Immature natural killer cell (primary cell): ENCODE data around the gene EML4. TPM values are rescaled to one million over a fixed set of nuclear protein-coding genes. Genes with fewer than 3 reads are reported as not detected.
A peak's percentile ranks its signal among the peaks of the same experiment; 100 is the strongest.

Experiments
- DNase-seq, 3 donors: peaks; one replicate each; pipeline ENCODE4 v3.0.0; 2022; ENCODE audit warnings: mixed read lengths in 1 of 3
- H3K27ac Mint-ChIP-seq, 6 donors: one replicate each; pipeline ENCODE4 v1.8.0; 2020; ENCODE audit warnings: mixed read lengths in 6 of 6, mild to moderate bottlenecking in 5 of 6, inconsistent platforms in 4 of 6, moderate library complexity in 3 of 6
- H3K27me3 Mint-ChIP-seq, 3 donors: one replicate each; pipeline ENCODE4 v1.8.0; 2020 to 2021; ENCODE audit warnings: low read depth in 3 of 3, mild to moderate bottlenecking in 3 of 3, mixed read lengths in 3 of 3, moderate library complexity in 3 of 3, inconsistent platforms in 1 of 3
- H3K36me3 Mint-ChIP-seq, 3 donors: one replicate each; pipeline ENCODE4 v1.8.0; 2020; ENCODE audit warnings: mixed read lengths in 3 of 3, inconsistent platforms in 2 of 3, mild to moderate bottlenecking in 2 of 3
- H3K4me1 Mint-ChIP-seq, 2 donors: one replicate each; pipeline ENCODE4 v1.8.0; 2020; ENCODE audit warnings: inconsistent platforms in 2 of 2, mild to moderate bottlenecking in 2 of 2, mixed read lengths in 2 of 2, moderate library complexity in 1 of 2
- H3K4me3 Mint-ChIP-seq, 5 donors: one replicate each; pipeline ENCODE4 v1.8.0; 2020; ENCODE audit warnings: mild to moderate bottlenecking in 5 of 5, mixed read lengths in 5 of 5, inconsistent platforms in 3 of 5, moderate library complexity in 3 of 5
- H3K9me3 Mint-ChIP-seq, 6 donors: one replicate each; pipeline ENCODE4 v1.8.0; 2020; ENCODE audit warnings: mild to moderate bottlenecking in 6 of 6, mixed read lengths in 6 of 6, inconsistent platforms in 4 of 6, moderate library complexity in 3 of 6
- polyA plus RNA-seq, 3 donors: library from polyadenylated mRNA; unstranded; fragments of 300-500 nt; fragmentation: Illumina TruSeq; gene quantifications; one replicate each; pipeline ENCODE4 v1.2.3, GENCODE V29; 2021

EML4 gene
- polyA plus RNA-seq, 3 donors from 2014 or later = 16.1 to 35.3 (median 28.9) TPM

DNA sequence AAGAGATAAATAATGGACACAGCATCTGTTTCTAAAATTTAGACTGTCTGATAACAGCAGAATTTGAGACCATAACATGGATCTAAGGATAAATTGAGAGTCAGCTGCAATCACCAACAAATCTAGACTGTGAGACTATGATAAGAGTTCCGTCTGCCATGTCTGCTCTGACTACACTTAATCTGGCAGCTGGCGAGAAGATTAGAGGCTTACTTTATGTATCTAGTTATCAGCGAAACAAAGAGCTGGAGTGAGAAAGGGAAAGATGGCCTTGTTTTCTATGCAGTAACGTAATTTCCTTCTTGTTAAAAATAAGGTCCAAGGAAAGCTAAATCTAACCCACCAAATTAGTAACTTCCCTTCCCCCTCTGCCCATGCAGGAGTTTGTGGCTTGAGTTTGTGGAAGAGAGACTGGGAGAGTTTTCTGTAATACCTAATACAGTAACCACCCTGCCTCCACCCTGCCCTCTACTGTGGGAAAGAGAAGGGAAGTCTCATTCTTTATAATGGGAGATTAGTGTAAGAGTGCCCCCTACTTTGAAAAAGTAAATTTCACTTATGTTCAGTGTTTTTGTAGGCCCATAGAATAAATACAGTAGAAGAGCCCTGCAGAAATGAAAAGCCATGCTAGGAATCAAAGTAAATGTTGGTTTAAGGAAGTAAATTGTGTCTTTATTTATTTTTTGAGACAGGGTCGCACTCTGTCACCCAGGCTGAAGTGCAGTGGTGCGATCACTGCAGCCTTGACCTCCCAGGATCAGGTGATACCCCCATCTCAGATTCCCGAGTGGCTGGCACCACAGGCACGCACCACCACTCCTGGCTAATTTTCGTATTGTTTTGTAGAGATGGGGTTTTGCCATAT is 27.5 kb downstream of the EML4 start:
- Mint-ChIP-seq H3K36me3 (no peaks in the 10 kb centered on the region), H3K4me3 (no peak overlapping the region), H3K9me3 (no peaks in the 10 kb centered on the region), H3K27ac (peak overlapping the region in 4 of 6 donors; percentile 0 to 25 (median 14)), H3K27me3 (peaks cover 0 to under 1% (median 0%) of the 10 kb centered on the region in 3 donors), H3K4me1 (peaks cover 25 to 60% of the 10 kb centered on the region in 2 donors)
- DNase-seq = peak; percentile 45 to 57 (median 54)

- Mint-ChIP-seq H3K27ac (peak overlapping the region in 1 of 6 donors; percentile 50), H3K27me3 (peaks cover 0 to 1% (median 0%) of the 10 kb centered on the region in 3 donors), H3K36me3 (no peaks in the 10 kb centered on the region), H3K9me3 (no peaks in the 10 kb centered on the region), H3K4me1 (peaks cover 28 to 56% of the 10 kb centered on the region in 2 donors), H3K4me3 (no peak overlapping the region)
- no peak for DNase-seq
Observed at GRCh38 chr2:42197792-42198191, 28.6 kb downstream of the EML4 start.

DNA sequence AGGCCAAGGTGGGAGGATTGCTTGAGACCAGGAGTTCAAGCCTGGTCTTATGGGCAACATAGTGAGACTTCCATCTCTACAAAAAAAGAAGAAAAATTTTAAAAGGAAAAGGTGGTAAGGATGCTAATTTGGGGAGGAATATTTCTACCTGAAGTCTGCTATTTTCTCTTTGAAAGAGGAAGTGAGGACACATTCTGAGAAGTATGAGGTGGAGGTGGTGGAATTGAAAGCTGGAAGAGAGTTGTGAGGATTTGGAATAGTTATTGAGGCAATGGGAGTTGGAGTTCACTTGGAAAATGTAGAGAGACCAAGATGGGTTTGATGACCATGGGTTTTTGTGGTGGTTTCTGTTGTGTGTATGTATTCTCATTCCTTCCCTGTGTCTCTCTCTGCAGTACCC is 29.3 kb downstream of the EML4 start:
- H3K4me3 Mint-ChIP-seq = no peak overlapping the region
- peaks cover 0 to 1% (median 0%) of the 10 kb centered on the region in 3 donors for H3K27me3 Mint-ChIP-seq
- no peaks in the 10 kb centered on the region for H3K36me3 Mint-ChIP-seq
- peak overlapping the region in 3 of 6 donors; percentile 28 to 50 (median 42) for H3K27ac Mint-ChIP-seq
- H3K4me1 Mint-ChIP-seq = peaks cover 25 to 49% of the 10 kb centered on the region in 2 donors
- no peaks in the 10 kb centered on the region for H3K9me3 Mint-ChIP-seq
- no peak for DNase-seq

- H3K27ac Mint-ChIP-seq = peak overlapping the region in 4 of 6 donors; percentile 4 to 50 (median 26)
- H3K27me3 Mint-ChIP-seq = peaks cover 0 to 1% (median 0%) of the 10 kb centered on the region in 3 donors
- no peak overlapping the region for H3K4me3 Mint-ChIP-seq
- DNase-seq = no peak
- H3K9me3 Mint-ChIP-seq = no peaks in the 10 kb centered on the region
- no peaks in the 10 kb centered on the region for H3K36me3 Mint-ChIP-seq
- peaks cover 21 to 44% of the 10 kb centered on the region in 2 donors for H3K4me1 Mint-ChIP-seq
Observed at GRCh38 chr2:42199002-42199401, 29.8 kb downstream of the EML4 start.

DNA sequence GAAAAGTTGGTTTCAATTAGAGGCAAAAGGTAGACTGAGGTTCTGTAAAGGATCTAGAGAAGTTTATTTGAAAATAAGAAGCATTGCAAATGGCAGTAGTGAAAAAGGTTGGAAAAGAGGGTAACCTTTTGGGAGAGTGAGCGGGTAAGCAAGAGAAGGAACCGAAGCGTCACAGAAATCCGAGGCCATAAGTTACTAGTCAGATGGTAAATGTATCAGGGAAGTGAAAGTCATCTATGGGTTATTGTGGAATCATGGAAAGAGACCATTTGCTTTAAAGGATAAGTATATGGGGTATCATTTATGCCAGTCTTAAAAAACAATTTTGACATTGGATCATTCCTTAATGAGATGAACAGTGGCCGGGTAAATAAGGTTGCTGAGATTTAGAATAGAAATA is 30.5 kb downstream of the EML4 start:
- Mint-ChIP-seq H3K36me3 (no peaks in the 10 kb centered on the region), H3K27ac (peak overlapping the region in 1 of 6 donors; percentile 10), H3K4me3 (no peak overlapping the region), H3K27me3 (peaks cover 0 to 1% (median 0%) of the 10 kb centered on the region in 3 donors), H3K4me1 (peaks cover 21 to 46% of the 10 kb centered on the region in 2 donors), H3K9me3 (no peaks in the 10 kb centered on the region)
- DNase-seq = no peak

GRCh38 chr2:42200926-42201855 is 32.0 kb downstream of the EML4 start:
- H3K9me3 Mint-ChIP-seq = no peaks in the 10 kb centered on the region
- no peak overlapping the region for H3K4me3 Mint-ChIP-seq

DNA sequence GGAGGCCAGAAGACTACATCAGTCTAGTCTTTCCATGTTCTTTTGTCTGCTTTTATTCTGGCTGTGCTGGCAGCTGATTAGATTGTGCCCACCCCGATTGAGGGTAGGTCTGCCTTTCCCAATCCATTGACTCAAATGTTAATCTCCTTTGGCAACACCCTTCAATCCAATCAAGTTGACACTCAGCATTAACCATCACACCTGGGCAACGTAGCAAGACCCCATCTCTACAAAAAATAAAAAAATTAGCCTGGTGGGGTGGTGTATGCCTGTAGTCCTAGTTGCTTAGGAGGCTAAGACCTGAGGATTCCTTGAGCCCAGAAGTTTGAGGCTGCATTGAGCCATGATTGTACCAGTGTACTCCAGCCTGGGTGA is 33.5 kb downstream of the EML4 start:
- H3K9me3 Mint-ChIP-seq = no peaks in the 10 kb centered on the region
- no peak overlapping the region for H3K4me3 Mint-ChIP-seq
- peaks cover 0 to 5% (median 0%) of the 10 kb centered on the region in 3 donors for H3K27me3 Mint-ChIP-seq
- no peak overlapping the region for H3K27ac Mint-ChIP-seq
- H3K36me3 Mint-ChIP-seq = no peaks in the 10 kb centered on the region
- H3K4me1 Mint-ChIP-seq = peaks cover 20 to 52% of the 10 kb centered on the region in 2 donors
- DNase-seq = no peak

More at GRCh38 chr2:42200926-42201855, 32.0 kb downstream of the EML4 start:
- no peak overlapping the region for H3K27ac Mint-ChIP-seq
- peaks cover 0 to 5% (median 0%) of the 10 kb centered on the region in 3 donors for H3K27me3 Mint-ChIP-seq
- H3K36me3 Mint-ChIP-seq = no peaks in the 10 kb centered on the region
- no peak for DNase-seq
- H3K4me1 Mint-ChIP-seq = peaks cover 26 to 57% of the 10 kb centered on the region in 2 donors

GRCh38 chr2:42203792-42204191 is 34.6 kb downstream of the EML4 start:
- Mint-ChIP-seq H3K36me3 (peaks cover 0 to 3% (median 0%) of the 10 kb centered on the region in 3 donors), H3K27ac (no peak overlapping the region), H3K4me1 (peaks cover 14 to 45% of the 10 kb centered on the region in 2 donors), H3K27me3 (peaks cover 0 to 5% (median 0%) of the 10 kb centered on the region in 3 donors), H3K4me3 (no peak overlapping the region), H3K9me3 (no peaks in the 10 kb centered on the region)
- no peak for DNase-seq

GRCh38 chr2:42205337-42205736 is 36.2 kb downstream of the EML4 start:
- H3K27ac Mint-ChIP-seq = peak overlapping the region in 2 of 6 donors; percentile 15 to 42
- DNase-seq = no peak
- no peaks in the 10 kb centered on the region for H3K9me3 Mint-ChIP-seq
- peaks cover 0 to 5% (median 0%) of the 10 kb centered on the region in 3 donors for H3K27me3 Mint-ChIP-seq
- peaks cover 7 to 39% of the 10 kb centered on the region in 2 donors for H3K4me1 Mint-ChIP-seq
- H3K4me3 Mint-ChIP-seq = no peak overlapping the region
- peaks cover 0 to 3% (median 0%) of the 10 kb centered on the region in 3 donors for H3K36me3 Mint-ChIP-seq

DNA sequence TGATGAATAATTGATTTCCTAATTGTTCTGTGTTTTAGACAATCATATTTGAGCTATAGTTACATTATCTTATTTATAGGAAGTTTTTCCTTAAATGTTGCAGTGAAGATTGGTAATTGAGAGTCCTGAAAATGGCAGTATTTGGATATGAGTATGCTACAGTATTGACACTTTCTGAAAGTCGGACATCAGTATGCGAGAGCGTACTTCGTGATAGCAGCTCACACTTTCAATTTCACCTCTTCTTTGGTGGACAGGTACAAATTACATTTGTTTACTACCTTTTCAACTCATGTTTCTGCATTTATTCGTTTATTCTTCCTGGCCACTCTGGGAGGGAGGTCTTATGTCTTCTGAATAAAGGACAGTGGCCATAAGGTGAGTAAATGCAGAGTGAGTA is 38.7 kb downstream of the EML4 start:
- DNase-seq = no peak
- no peak overlapping the region for H3K27ac Mint-ChIP-seq
- H3K4me1 Mint-ChIP-seq = peaks cover 8 to 51% of the 10 kb centered on the region in 2 donors
- no peaks in the 10 kb centered on the region for H3K9me3 Mint-ChIP-seq
- H3K27me3 Mint-ChIP-seq = peaks cover 0 to 4% (median 0%) of the 10 kb centered on the region in 3 donors
- no peak overlapping the region for H3K4me3 Mint-ChIP-seq
- peaks cover 0 to 3% (median 0%) of the 10 kb centered on the region in 3 donors for H3K36me3 Mint-ChIP-seq

- no peak for DNase-seq
- Mint-ChIP-seq H3K4me3 (no peak overlapping the region), H3K4me1 (peaks cover 10 to 45% of the 10 kb centered on the region in 2 donors), H3K9me3 (no peaks in the 10 kb centered on the region), H3K27ac (no peak overlapping the region), H3K36me3 (peaks cover 0 to 3% (median 0%) of the 10 kb centered on the region in 3 donors), H3K27me3 (peaks cover 0 to 5% (median 0%) of the 10 kb centered on the region in 3 donors)
Observed at GRCh38 chr2:42210203-42210602, 41.0 kb downstream of the EML4 start.

- H3K4me1 Mint-ChIP-seq = peaks cover 7 to 43% of the 10 kb centered on the region in 2 donors
- no peak overlapping the region for H3K4me3 Mint-ChIP-seq
- H3K27me3 Mint-ChIP-seq = peaks cover 0 to 2% (median 1%) of the 10 kb centered on the region in 3 donors
Observed at GRCh38 chr2:42211291-42211690, 42.1 kb downstream of the EML4 start.

GRCh38 chr2:42214669-42215068 is 45.5 kb downstream of the EML4 start:
- H3K9me3 Mint-ChIP-seq = no peaks in the 10 kb centered on the region
- H3K27me3 Mint-ChIP-seq = peaks cover 0 to 4% (median 1%) of the 10 kb centered on the region in 3 donors
- no peak overlapping the region for H3K27ac Mint-ChIP-seq
- peaks cover 16 to 58% of the 10 kb centered on the region in 2 donors for H3K4me1 Mint-ChIP-seq
- no peaks in the 10 kb centered on the region for H3K36me3 Mint-ChIP-seq
- DNase-seq = no peak
- H3K4me3 Mint-ChIP-seq = no peak overlapping the region

More at GRCh38 chr2:42211291-42211690, 42.1 kb downstream of the EML4 start:
- no peaks in the 10 kb centered on the region for H3K9me3 Mint-ChIP-seq
- H3K27ac Mint-ChIP-seq = no peak overlapping the region
- H3K36me3 Mint-ChIP-seq = peaks cover 0 to 3% (median 0%) of the 10 kb centered on the region in 3 donors
- DNase-seq = no peak
